OCI-LY3 (cell line): ENCODE data around the gene SPIN1.
"Not testable (repeated sequence)": the region's sequence is repeated elsewhere in the genome, so short reads cannot be mapped to it uniquely, and the experiment has no call there.

Experiments
- H2AFZ ChIP-seq: fragments of 200-600, 300-600 bp; shearing (Covaris generic); 2 replicates; pipeline ENCODE4 v1.6.0; 2014; ENCODE audit warnings: antibody characterized with exemption, low read depth, low read length
- H3K27ac ChIP-seq: fragments of 200-600, 300-600 bp; sonication (generic); 2 replicates; pipeline ENCODE4 v1.5.1; 2014; ENCODE audit warnings: mild to moderate bottlenecking, low read length, moderate library complexity, mixed read lengths
- H3K27me3 ChIP-seq: fragments of 200-600, 300-600 bp; sonication (generic); 2 replicates; pipeline ENCODE4 v1.6.1; 2014; ENCODE audit warnings: low read depth, low read length, mixed read lengths
- H3K36me3 ChIP-seq: fragments of 200-600, 300-600 bp; sonication (generic); replicated peaks from 2 replicates; pipeline ENCODE3; 2014; ENCODE audit warnings: low read depth, low read length, mixed read lengths
- H3K4me1 ChIP-seq: fragments of 300-600, 200-600 bp; sonication (generic); 2 replicates; pipeline ENCODE4 v1.6.1; 2014; ENCODE audit warnings: low read length, mixed read lengths
- H3K4me2 ChIP-seq: fragments of 200-600, 300-600 bp; sonication (generic); 2 replicates; pipeline ENCODE4 v1.6.1; 2014; ENCODE audit warnings: low read length, mixed read lengths
- H3K4me3 ChIP-seq: fragments of 300-600, 200-600 bp; sonication (generic); 2 replicates; pipeline ENCODE4 v1.5.1; 2014; ENCODE audit warnings: antibody characterized with exemption, mild to moderate bottlenecking, low read length, moderate library complexity
- H3K79me2 ChIP-seq: fragments of 300-600, 200-600 bp; shearing (Covaris generic); 2 replicates; pipeline ENCODE4 v1.6.1; 2014; ENCODE audit warnings: mild to moderate bottlenecking, low read length, mixed read lengths
- H3K9ac ChIP-seq: fragments of 300-600, 200-600 bp; shearing (Covaris generic); 2 replicates; pipeline ENCODE4 v1.6.0; 2014; ENCODE audit warnings: mild to moderate bottlenecking, low read length, moderate library complexity
- H3K9me3 ChIP-seq: fragments of 200-600, 300-600 bp; shearing (Covaris generic); 2 replicates; pipeline ENCODE4 v1.6.1; 2014; ENCODE audit warnings: low read length, mixed read lengths; ENCODE audit not compliant: insufficient read depth
- H4K20me1 ChIP-seq: fragments of 200-600, 300-600 bp; sonication (generic); 2 replicates; pipeline ENCODE4 v1.6.1; 2016; ENCODE audit warnings: low read length, mixed read lengths; ENCODE audit not compliant: insufficient read depth
- CTCF ChIP-seq: fragments of 200-600, 300-600 bp; sonication (generic); IDR thresholded peaks from 2 replicates; pipeline ENCODE4 v1.5.1; 2014; ENCODE audit warnings: antibody characterized with exemption, low read length, low read depth
- EZH2phosphoT487 ChIP-seq: fragments of 200-600 bp; shearing (Covaris generic); IDR thresholded peaks from 2 replicates; pipeline ENCODE4 v1.6.1; 2018; ENCODE audit warnings: antibody characterized with exemption, mixed run types, low read depth

Gene SPIN1

DNA sequence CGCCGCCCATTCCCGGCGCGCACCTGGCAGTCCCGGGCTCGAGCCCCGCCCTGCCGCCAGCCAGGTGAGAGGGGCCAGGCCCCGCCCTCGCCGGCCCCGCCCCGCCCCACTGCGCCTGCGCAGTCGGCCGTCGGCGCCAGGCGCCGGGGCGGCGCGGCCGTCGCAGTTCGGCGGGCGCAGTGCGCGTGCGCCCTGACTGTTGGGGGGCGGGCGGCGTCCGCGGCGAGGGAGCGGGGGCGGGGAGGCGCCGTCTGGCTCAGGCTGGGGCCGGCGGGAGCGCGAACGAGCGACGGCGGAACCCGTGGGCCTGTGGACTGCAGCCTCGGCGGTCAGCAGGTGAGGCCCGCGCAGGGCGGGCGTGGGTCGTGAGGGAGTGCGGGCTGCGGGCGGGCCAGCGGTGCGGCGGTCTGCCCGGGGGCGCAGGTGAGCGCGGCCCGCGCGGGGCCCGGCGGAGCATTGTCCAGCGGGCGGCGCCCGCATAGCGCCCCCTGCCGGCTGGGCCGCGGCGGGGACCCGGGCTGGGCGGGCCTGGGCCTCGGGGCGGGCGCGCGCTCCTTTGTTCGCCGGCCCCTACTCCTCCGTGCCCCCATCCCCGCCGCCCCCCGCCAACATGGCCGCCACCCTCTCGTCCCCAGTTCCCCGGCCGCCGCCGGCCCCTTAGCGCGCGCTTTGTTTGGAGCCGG, at the start of gene SPIN1:
TSS of gene SPIN1 (plus strand) at position 242 of the 683 bp plus-strand sequence. CDS start 38,096 bp downstream, outside the sequence.
- no peaks in the 10 kb centered on the region for H3K36me3 ChIP-seq
- H3K9me3 ChIP-seq = no peaks in the 10 kb centered on the region
- H3K27me3 ChIP-seq = no peaks in the 10 kb centered on the region
- peak within 1 kb of the TSS; percentile 95 for H3K4me2 ChIP-seq
- peak within 1 kb of the TSS; percentile 39 for H3K27ac ChIP-seq
- TF ChIP-seq EZH2phosphoT487 = no peak
- TF ChIP-seq CTCF = no peak
- peaks cover 20% of the 10 kb centered on the region for H4K20me1 ChIP-seq
- peak within 1 kb of the TSS; percentile 88 for H3K4me3 ChIP-seq
- peaks cover 42% of the 10 kb centered on the region for H3K79me2 ChIP-seq
- peak within 1 kb of the TSS; percentile 91 for H2AFZ ChIP-seq
- H3K9ac ChIP-seq = peak within 1 kb of the TSS; percentile 68
- peaks cover 16% of the 10 kb centered on the region for H3K4me1 ChIP-seq

GRCh38 chr9:88339317-88339716, 48.9 kb upstream of the SPIN1 start:
- Histone ChIP-seq H3K9ac (no peak overlapping the region), H2AFZ (no peak overlapping the region), H4K20me1 (no peaks in the 10 kb centered on the region), H3K36me3 (no peaks in the 10 kb centered on the region), H3K79me2 (no peaks in the 10 kb centered on the region), H3K27ac (no peak overlapping the region), H3K4me3 (no peak overlapping the region), H3K27me3 (no peaks in the 10 kb centered on the region), H3K9me3 (no peaks in the 10 kb centered on the region), H3K4me1 (no peaks in the 10 kb centered on the region), H3K4me2 (no peak overlapping the region)
- no peak for TF ChIP-seq CTCF
- TF ChIP-seq EZH2phosphoT487 = no peak

GRCh38 chr9:88342246-88342645, 46.0 kb upstream of the SPIN1 start:
- no peaks in the 10 kb centered on the region for H3K79me2 ChIP-seq
- H3K4me3 ChIP-seq = no peak overlapping the region
- no peaks in the 10 kb centered on the region for H3K36me3 ChIP-seq
- H3K4me2 ChIP-seq = no peak overlapping the region
- no peaks in the 10 kb centered on the region for H3K27me3 ChIP-seq
- H3K9ac ChIP-seq = no peak overlapping the region
- TF ChIP-seq EZH2phosphoT487 (no peak), CTCF (no peak)
- H3K9me3 ChIP-seq = no peaks in the 10 kb centered on the region
- H3K27ac ChIP-seq = no peak overlapping the region
- no peaks in the 10 kb centered on the region for H4K20me1 ChIP-seq
- no peaks in the 10 kb centered on the region for H3K4me1 ChIP-seq
- H2AFZ ChIP-seq = no peak overlapping the region

DNA sequence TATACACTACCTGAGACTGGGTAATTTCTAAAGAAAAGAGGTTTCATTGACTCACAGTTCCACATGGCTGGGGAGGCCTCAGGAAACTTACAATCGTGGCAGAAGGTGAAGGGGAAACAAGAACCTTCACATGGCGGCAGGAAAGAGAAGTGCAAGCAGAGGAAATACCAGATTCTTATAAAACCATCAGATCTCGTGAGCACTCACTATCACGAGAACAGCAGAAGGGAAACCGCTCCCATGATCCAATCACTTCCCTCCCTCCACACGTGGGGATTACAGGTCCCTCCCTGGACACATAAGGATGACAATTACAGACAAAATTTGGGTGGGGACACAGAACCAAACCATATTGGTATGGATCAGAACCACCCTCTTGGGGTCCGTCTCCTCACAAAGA, 44.2 kb upstream of the SPIN1 start:
- no peaks in the 10 kb centered on the region for H3K4me1 ChIP-seq

DNA sequence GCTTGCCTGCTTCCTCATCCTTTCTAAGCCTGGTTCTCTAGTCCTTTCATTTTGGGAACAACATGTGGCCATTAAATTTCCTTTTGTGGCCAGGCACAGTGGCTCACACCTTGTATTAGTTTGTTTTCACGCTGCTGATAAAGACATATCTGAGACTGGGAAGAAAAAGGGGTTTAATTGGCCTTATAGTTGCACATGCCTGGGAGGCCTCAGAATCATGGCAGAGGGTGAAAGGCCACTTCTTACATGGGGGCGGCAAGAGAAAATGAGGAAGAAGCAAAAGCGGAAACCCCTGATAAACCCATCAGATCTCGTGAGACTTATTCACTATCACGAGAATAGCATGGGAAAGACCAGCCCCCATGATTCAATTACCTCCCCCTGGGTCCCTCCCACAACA, 37.9 kb upstream of the SPIN1 start:
- H3K9me3 ChIP-seq, H3K27me3 ChIP-seq, H4K20me1 ChIP-seq, H3K4me2 ChIP-seq, H3K36me3 ChIP-seq, H3K27ac ChIP-seq, H3K4me1 ChIP-seq, H3K79me2 ChIP-seq, H3K4me3 ChIP-seq, H2AFZ ChIP-seq, H3K9ac ChIP-seq: not testable (repeated sequence)

More for the DNA sequence above, 44.2 kb upstream of the SPIN1 start:
- Histone ChIP-seq H3K4me3 (no peak overlapping the region), H3K4me2 (no peak overlapping the region), H2AFZ (no peak overlapping the region), H3K9ac (no peak overlapping the region), H3K79me2 (no peaks in the 10 kb centered on the region), H3K36me3 (no peaks in the 10 kb centered on the region), H4K20me1 (no peaks in the 10 kb centered on the region), H3K9me3 (no peaks in the 10 kb centered on the region), H3K27ac (no peak overlapping the region), H3K27me3 (no peaks in the 10 kb centered on the region)
- no peak for TF ChIP-seq EZH2phosphoT487
- no peak for TF ChIP-seq CTCF
